Tibial nerve (tissue), 3 donors: ENCODE results near the gene UPF3A.
"Not testable (repeated sequence)": the region's sequence is repeated elsewhere in the genome, so short reads cannot be mapped to it uniquely, and the experiment has no call there.

Experiments used
- POLR2A ChIP-seq, 2 donors: fragments of 450-650 bp; IDR thresholded peaks; one replicate each; pipeline ENCODE4 v1.6.1; 2017; ENCODE audit warnings: antibody characterized with exemption in 2 of 2, mild to moderate bottlenecking in 2 of 2, moderate library complexity in 2 of 2
- TF ChIP-seq, protein P1 (sequence below), 5 experiments: fragments of 200-600 bp in 3 of 5; fragments of 450-650 bp in 2 of 5; sonication (generic) in 3 of 5; IDR thresholded peaks; one replicate each; pipeline ENCODE4 v1.5.1; 2016 to 2019; ENCODE audit warnings: antibody characterized with exemption in 5 of 5, mild to moderate bottlenecking in 3 of 5, moderate library complexity in 2 of 5

DNA sequence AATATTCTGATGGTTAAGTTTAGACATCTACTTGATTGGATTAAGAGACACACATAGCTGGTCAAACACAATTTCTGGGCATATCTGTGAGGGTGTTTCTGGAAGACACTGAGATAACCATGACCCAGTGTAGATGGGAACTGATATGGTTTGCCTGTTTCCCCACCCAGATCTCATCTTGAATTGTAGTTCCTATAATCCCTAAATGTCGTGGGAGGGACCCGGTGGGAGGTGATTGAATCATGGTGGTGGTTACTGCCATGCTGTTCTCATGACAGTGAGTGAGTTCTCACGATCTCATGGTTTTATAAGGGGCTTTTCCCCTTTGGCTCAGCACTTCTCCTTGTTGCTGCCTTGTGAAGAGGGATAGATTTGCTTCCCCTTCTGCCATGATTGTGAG, 65.9 kb downstream of the UPF3A start:
- TF ChIP-seq, protein P1, sequence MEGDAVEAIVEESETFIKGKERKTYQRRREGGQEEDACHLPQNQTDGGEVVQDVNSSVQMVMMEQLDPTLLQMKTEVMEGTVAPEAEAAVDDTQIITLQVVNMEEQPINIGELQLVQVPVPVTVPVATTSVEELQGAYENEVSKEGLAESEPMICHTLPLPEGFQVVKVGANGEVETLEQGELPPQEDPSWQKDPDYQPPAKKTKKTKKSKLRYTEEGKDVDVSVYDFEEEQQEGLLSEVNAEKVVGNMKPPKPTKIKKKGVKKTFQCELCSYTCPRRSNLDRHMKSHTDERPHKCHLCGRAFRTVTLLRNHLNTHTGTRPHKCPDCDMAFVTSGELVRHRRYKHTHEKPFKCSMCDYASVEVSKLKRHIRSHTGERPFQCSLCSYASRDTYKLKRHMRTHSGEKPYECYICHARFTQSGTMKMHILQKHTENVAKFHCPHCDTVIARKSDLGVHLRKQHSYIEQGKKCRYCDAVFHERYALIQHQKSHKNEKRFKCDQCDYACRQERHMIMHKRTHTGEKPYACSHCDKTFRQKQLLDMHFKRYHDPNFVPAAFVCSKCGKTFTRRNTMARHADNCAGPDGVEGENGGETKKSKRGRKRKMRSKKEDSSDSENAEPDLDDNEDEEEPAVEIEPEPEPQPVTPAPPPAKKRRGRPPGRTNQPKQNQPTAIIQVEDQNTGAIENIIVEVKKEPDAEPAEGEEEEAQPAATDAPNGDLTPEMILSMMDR (IDR thresholded peaks at IDR 0.05), result not testable (repeated sequence)
- not testable (repeated sequence) for TF ChIP-seq POLR2A (IDR thresholded peaks at IDR 0.05)
